Smooth muscle cell (in vitro differentiated cells): ENCODE measurements around the gene XCL2. TPM values are rescaled to one million over a fixed set of nuclear protein-coding genes. Genes with fewer than 3 reads are reported as not detected.

Source experiments
- DNase-seq: peaks from one replicate; lab custom pipeline; 2025; ENCODE audit not compliant: unreplicated experiment; lab: John Stamatoyannopoulos, UW
- H2AFZ ChIP-seq: fragments of 200-600 bp; sonication (generic); 2 replicates; pipeline ENCODE4 v1.6.0; 2016; ENCODE audit warnings: antibody characterized with exemption, low read depth, mild to moderate bottlenecking
- H3F3A ChIP-seq: fragments of 200-600 bp; sonication (generic); 2 replicates; pipeline ENCODE4 v1.6.0; 2017; ENCODE audit warnings: antibody characterized with exemption, low read depth
- H3K27ac ChIP-seq: fragments of 200-600 bp; sonication (generic); 2 replicates; pipeline ENCODE4 v1.5.1; 2016; ENCODE audit warnings: low read depth, mild to moderate bottlenecking
- H3K27me3 ChIP-seq: fragments of 200-600 bp; sonication (generic); 2 replicates; pipeline ENCODE4 v1.6.1; 2016; ENCODE audit warnings: low read depth, mild to moderate bottlenecking
- H3K36me3 ChIP-seq: fragments of 200-600 bp; sonication (generic); 2 replicates; pipeline ENCODE4 v1.5.1; 2016; ENCODE audit warnings: low read depth
- H3K4me1 ChIP-seq: fragments of 200-600 bp; sonication (generic); 2 replicates; pipeline ENCODE4 v1.5.1; 2016; ENCODE audit warnings: low read depth
- H3K4me2 ChIP-seq: fragments of 200-600 bp; sonication (generic); 2 replicates; pipeline ENCODE4 v1.6.0; 2016; ENCODE audit warnings: mild to moderate bottlenecking
- H3K4me3 ChIP-seq: fragments of 200-600 bp; sonication (generic); 2 replicates; pipeline ENCODE4 v1.5.1; 2016; ENCODE audit warnings: mild to moderate bottlenecking
- H3K79me2 ChIP-seq: fragments of 200-600 bp; sonication (generic); 2 replicates; pipeline ENCODE4 v1.6.0; 2016; ENCODE audit warnings: low read depth, mild to moderate bottlenecking
- H3K9ac ChIP-seq: fragments of 200-600 bp; sonication (generic); 2 replicates; pipeline ENCODE4 v1.6.0; 2016; ENCODE audit warnings: low read depth
- H3K9me3 ChIP-seq: fragments of 200-600 bp; sonication (generic); replicated peaks from 2 replicates; pipeline ENCODE4 v1.5.1; 2016; ENCODE audit warnings: low read depth
- H4K20me1 ChIP-seq: fragments of 200-600 bp; sonication (generic); 2 replicates; pipeline ENCODE4 v1.6.0; 2016; ENCODE audit warnings: low read depth
- CTCF ChIP-seq: fragments of 200-600 bp; sonication (generic); IDR thresholded peaks from 2 replicates; pipeline ENCODE4 v1.5.1; 2017; ENCODE audit warnings: borderline replicate concordance, mild to moderate bottlenecking, antibody characterized with exemption; ENCODE audit not compliant: insufficient read depth, poor library complexity, severe bottlenecking
- WGBS: methylation state at CpG from one replicate; pipeline ENCODE4 v1.1.7; 2016; ENCODE audit warnings: low lambda C conversion rate; 5-methylcytosine and 5-hydroxymethylcytosine counted together
- polyA plus RNA-seq: library from polyadenylated mRNA; unstranded; fragments of >200 nt; fragmentation: Nextera tagmentation; extraction: Ambion mirVana; gene quantifications from 2 replicates; pipeline ENCODE4 v1.2.1, GENCODE V29; 2016
- total RNA-seq: library from RNA; depleted of rRNA; stranded (reverse); fragments of >200 nt; gene quantifications from 2 replicates; pipeline ENCODE4 v1.2.3, GENCODE V29; 2014

The XCL2 gene
- total and polyA plus RNA-seq, 2 experiments from 2014 or later = not detected

DNA sequence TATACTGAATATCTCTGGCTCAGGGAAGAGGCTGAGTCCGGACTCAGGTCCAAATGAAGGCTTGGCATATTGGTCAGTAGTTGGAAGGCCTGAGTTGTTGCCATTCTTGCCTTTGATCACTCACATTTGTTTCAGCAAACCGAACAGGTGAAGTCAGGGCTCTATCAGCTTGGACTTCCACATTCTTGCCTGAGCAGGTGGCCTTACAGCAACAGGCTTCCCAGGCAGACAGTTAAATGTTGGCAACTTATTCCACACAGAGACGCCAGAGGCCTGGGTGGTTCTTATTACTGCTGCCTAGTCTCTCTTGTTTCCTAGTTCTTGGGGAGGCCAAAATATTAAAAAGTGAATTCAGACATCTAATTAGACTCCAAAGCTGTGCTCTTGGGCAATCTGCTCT is 36.6 kb downstream of the XCL2 start:
- H2AFZ ChIP-seq = no peak overlapping the region
- no peak overlapping the region for H3K4me2 ChIP-seq
- TF ChIP-seq CTCF = no peak
- no peaks in the 10 kb centered on the region for H3K36me3 ChIP-seq
- H3K27me3 ChIP-seq = no peaks in the 10 kb centered on the region
- no peaks in the 10 kb centered on the region for H3K79me2 ChIP-seq
- no peak overlapping the region for H3K9ac ChIP-seq
- 77% methylated on average over 3 of the region's 3 CpGs for whole genome bisulfite sequencing
- H3F3A ChIP-seq = peaks cover 9% of the 10 kb centered on the region
- no peak overlapping the region for H3K4me3 ChIP-seq
- H4K20me1 ChIP-seq = no peaks in the 10 kb centered on the region
- no peaks in the 10 kb centered on the region for H3K4me1 ChIP-seq
- H3K27ac ChIP-seq = no peak overlapping the region
- H3K9me3 ChIP-seq = no peaks in the 10 kb centered on the region
- DNase-seq = no peak

- no peaks in the 10 kb centered on the region for H3K9me3 ChIP-seq
- no peak overlapping the region for H2AFZ ChIP-seq
- H3K4me2 ChIP-seq = no peak overlapping the region
- no peaks in the 10 kb centered on the region for H3K36me3 ChIP-seq
- no peaks in the 10 kb centered on the region for H4K20me1 ChIP-seq
- H3K4me3 ChIP-seq = no peak overlapping the region
- H3K9ac ChIP-seq = no peak overlapping the region
- peaks cover under 1% of the 10 kb centered on the region for H3F3A ChIP-seq
- TF ChIP-seq CTCF = no peak
- no peaks in the 10 kb centered on the region for H3K27me3 ChIP-seq
- 72% methylated on average over 6 of the region's 6 CpGs for WGBS
- DNase-seq = no peak
- no peaks in the 10 kb centered on the region for H3K79me2 ChIP-seq
- H3K4me1 ChIP-seq = no peaks in the 10 kb centered on the region
- no peak overlapping the region for H3K27ac ChIP-seq
These were observed 37.5 kb downstream of the XCL2 start for GRCh38 chr1:168506204-168506819.

- TF ChIP-seq CTCF = no peak
- Histone ChIP-seq H3K27ac (no peak overlapping the region), H3F3A (peaks cover 7% of the 10 kb centered on the region), H3K27me3 (no peaks in the 10 kb centered on the region), H4K20me1 (no peaks in the 10 kb centered on the region), H3K4me1 (no peaks in the 10 kb centered on the region), H3K4me2 (no peak overlapping the region), H3K4me3 (no peak overlapping the region), H3K36me3 (no peaks in the 10 kb centered on the region), H3K9ac (no peak overlapping the region), H3K79me2 (no peaks in the 10 kb centered on the region), H3K9me3 (no peaks in the 10 kb centered on the region), H2AFZ (no peak overlapping the region)
- no peak for DNase-seq
- WGBS = 100% methylated on average over 1 of the region's 1 CpG
These were observed 38.8 kb downstream of the XCL2 start for GRCh38 chr1:168505006-168505405.
